K562 (cell line): Measurements from ENCODE around the gene SPAG17.

Experiments
- ADNP ChIP-seq: fragments of 200-800 bp; sonication (Bioruptor generic); IDR thresholded peaks from 2 replicates; pipeline ENCODE4 v1.6.1; 2016; ENCODE audit warnings: missing genetic modification characterization, missing compliant biosample characterization
- FOXK2 ChIP-seq, 2 experiments: fragments of 450-650 bp; IDR thresholded peaks in 1 of 2; conservative IDR thresholded peaks in 1 of 2; 2 replicates each; pipeline ENCODE4 v1.6.1; 2016; ENCODE audit warnings: low read depth in 2 of 2, mild to moderate bottlenecking in 1 of 2
- RNF219 ChIP-seq: fragments of 250-450 bp; sonication (Bioruptor Pico); IDR thresholded peaks from 2 replicates; pipeline ENCODE4 v1.5.0; 2022; ENCODE audit warnings: mild to moderate bottlenecking
- ZNF274 ChIP-seq: IDR thresholded peaks from 2 replicates; pipeline ENCODE4 v1.6.1; 2011; ENCODE audit warnings: low read depth, mild to moderate bottlenecking, low read length, moderate library complexity, borderline replicate concordance

DNA sequence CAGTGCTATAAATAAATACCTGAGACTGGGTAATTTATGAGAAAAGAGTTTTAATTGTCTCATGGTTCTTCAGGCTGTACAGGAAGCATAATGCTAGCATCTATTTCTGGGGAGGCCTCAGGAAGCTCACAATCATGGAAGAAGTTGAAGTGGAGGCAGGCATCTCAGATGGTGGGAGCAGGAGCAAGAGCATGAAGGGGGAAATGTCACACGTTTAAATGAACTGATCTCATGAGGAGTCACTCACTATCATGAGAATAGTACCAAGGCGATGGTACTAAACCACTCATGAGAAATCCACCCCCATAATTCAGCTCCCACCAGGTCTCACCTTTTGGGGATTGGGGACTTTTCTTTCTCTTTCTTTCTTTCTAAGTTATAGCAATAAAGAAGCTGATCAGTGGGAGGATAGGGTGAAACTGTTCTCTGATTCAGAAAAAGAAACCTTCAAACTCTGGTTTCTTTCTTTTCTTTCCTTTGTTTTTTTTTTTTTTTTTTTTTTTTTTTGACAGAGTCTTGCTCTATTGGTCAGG, 17.1 kb upstream of the SPAG17 start:
- TF ChIP-seq ADNP (no peak), RNF219 (CRISPR knock-in tag) (no peak), FOXK2 (conservative IDR thresholded peaks at IDR 0.05 in 1 of 2, IDR thresholded peaks at IDR 0.05 in 1 of 2; ENCODE audit: low read depth in 2 of 2) (no peak), ZNF274 (no peak)
